K562 (cell line): ENCODE measurements around the gene CCR8.

Experiments used
- CEBPB ChIP-seq: fragments of 450-650 bp; IDR thresholded peaks from 2 replicates; pipeline ENCODE4 v1.6.1; 2016; ENCODE audit warnings: missing genetic modification characterization, missing compliant biosample characterization
- GATA2 ChIP-seq: sonication (generic); formaldehyde crosslinking; IDR thresholded peaks from 2 replicates; pipeline ENCODE4 v1.4.0; 2020; ENCODE audit warnings: mild to moderate bottlenecking, missing genetic modification reagents
- HMGXB4 ChIP-seq: sonication (generic); formaldehyde crosslinking; IDR thresholded peaks from 2 replicates; pipeline ENCODE4 v1.8.1; 2023; ENCODE audit warnings: mild to moderate bottlenecking, missing genetic modification reagents

GRCh38 chr3:39330824-39331223 is 1.3 kb downstream of the CCR8 start:
- TF ChIP-seq HMGXB4 (CRISPR knock-in tag), result no peak
- no peak for TF ChIP-seq CEBPB (tag)
- TF ChIP-seq GATA2 (CRISPR knock-in tag), result no peak
